Neutrophil (primary cell): ENCODE measurements around the gene ZDHHC14.

Source experiments
- H3K27ac ChIP-seq: fragments of 200-600 bp; sonication (generic); 2 replicates; pipeline ENCODE4 v1.5.1; 2016; ENCODE audit warnings: mild to moderate bottlenecking, moderate library complexity
- H3K27me3 ChIP-seq: fragments of 200-600 bp; sonication (generic); 2 replicates; pipeline ENCODE4 v1.6.0; 2016; ENCODE audit warnings: mild to moderate bottlenecking
- H3K36me3 ChIP-seq: fragments of 200-600 bp; sonication (generic); 2 replicates; pipeline ENCODE4 v1.5.1; 2017
- H3K4me1 ChIP-seq, 2 experiments: fragments of 200-600 bp in 1 of 2; sonication (generic) in 1 of 2; 1 replicate in 1 of 2; 2 replicates in 1 of 2; pipeline versions ENCODE4 v1.5.1 to v1.6.1; 2013 to 2016; ENCODE audit warnings: low read depth in 1 of 2, low read length in 1 of 2, mild to moderate bottlenecking in 1 of 2, moderate library complexity in 1 of 2; ENCODE audit not compliant: control insufficient read depth in 1 of 2, insufficient read depth in 1 of 2
- H3K4me3 ChIP-seq, 2 experiments: fragments of 200-600 bp in 1 of 2; sonication (generic) in 1 of 2; 1 replicate in 1 of 2; 2 replicates in 1 of 2; pipeline ENCODE4 v1.5.1; 2013 to 2016; ENCODE audit warnings: low read depth in 1 of 2, low read length in 1 of 2, mild to moderate bottlenecking in 1 of 2, moderate library complexity in 1 of 2
- H3K9me3 ChIP-seq: fragments of 200-600 bp; sonication (generic); 2 replicates; pipeline ENCODE4 v1.5.1; 2016
- CTCF ChIP-seq: fragments of 200-600 bp; sonication (generic); IDR thresholded peaks from 2 replicates; pipeline ENCODE4 v1.5.1; 2016; ENCODE audit warnings: antibody characterized with exemption

Gene ZDHHC14

DNA sequence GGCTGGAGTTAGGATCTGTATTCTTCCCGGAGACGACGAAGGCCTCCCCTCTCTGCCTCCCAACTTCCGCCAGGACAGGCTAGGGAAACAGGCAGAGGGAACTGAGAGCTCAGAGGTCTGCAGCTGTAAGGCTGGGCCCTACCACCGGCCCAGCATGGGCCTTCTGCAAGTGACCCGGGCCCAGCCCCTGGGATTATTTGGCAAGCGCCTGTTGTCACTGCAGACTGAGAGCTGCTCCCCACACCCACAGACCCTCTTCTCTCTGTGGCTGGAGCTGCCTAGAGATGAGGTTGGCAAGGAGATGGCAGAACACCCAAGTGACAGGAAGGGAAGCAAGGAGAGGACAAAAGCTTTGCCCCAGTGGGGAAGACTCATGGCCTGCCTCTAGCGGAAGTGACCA, 212.6 kb downstream of the ZDHHC14 start:
- peaks cover 8% of the 10 kb centered on the region for H3K9me3 ChIP-seq
- no peak overlapping the region for H3K27ac ChIP-seq
- no peaks in the 10 kb centered on the region for H3K27me3 ChIP-seq
- no peaks in the 10 kb centered on the region for H3K36me3 ChIP-seq
- no peak overlapping the region for H3K4me3 ChIP-seq
- no peak for TF ChIP-seq CTCF
- H3K4me1 ChIP-seq: no peaks in the 10 kb centered on the region

DNA sequence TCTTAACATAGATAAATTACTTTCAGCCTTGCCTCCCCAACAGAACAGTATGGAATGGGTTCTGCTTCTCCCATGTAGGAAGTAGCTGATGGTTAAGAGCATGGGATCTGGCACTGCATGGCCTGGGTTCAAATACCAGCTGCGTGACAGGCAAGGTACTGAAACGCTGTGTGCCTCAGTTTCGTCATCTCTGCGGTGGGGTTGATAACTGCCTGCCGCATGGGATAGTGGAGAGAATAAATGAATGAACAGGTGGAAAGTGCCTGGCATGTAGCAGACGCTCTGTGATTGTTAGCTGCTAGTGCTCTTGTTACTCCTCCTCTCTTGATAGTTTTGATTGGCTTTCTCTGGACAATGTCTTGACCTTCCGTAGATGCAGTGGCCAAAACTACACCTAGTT, 213.3 kb downstream of the ZDHHC14 start:
- Histone ChIP-seq H3K27ac (no peak overlapping the region), H3K27me3 (no peaks in the 10 kb centered on the region), H3K36me3 (no peaks in the 10 kb centered on the region), H3K4me3 (no peak overlapping the region), H3K9me3 (peaks cover 8% of the 10 kb centered on the region), H3K4me1 (no peaks in the 10 kb centered on the region)
- no peak for TF ChIP-seq CTCF

GRCh38 chr6:157595768-157596167, 214.8 kb downstream of the ZDHHC14 start:
- H3K36me3 ChIP-seq: no peaks in the 10 kb centered on the region
- no peak overlapping the region for H3K27ac ChIP-seq
- H3K4me1 ChIP-seq: no peaks in the 10 kb centered on the region
- H3K4me3 ChIP-seq: no peak overlapping the region
- TF ChIP-seq CTCF: no peak
- H3K27me3 ChIP-seq: no peaks in the 10 kb centered on the region
- no peaks in the 10 kb centered on the region for H3K9me3 ChIP-seq

GRCh38 chr6:157596461-157596860, 215.5 kb downstream of the ZDHHC14 start:
- no peaks in the 10 kb centered on the region for H3K4me1 ChIP-seq
- no peak overlapping the region for H3K4me3 ChIP-seq
- no peak overlapping the region for H3K27ac ChIP-seq
- TF ChIP-seq CTCF: no peak
- H3K36me3 ChIP-seq: no peaks in the 10 kb centered on the region
- no peaks in the 10 kb centered on the region for H3K27me3 ChIP-seq
- no peaks in the 10 kb centered on the region for H3K9me3 ChIP-seq

DNA sequence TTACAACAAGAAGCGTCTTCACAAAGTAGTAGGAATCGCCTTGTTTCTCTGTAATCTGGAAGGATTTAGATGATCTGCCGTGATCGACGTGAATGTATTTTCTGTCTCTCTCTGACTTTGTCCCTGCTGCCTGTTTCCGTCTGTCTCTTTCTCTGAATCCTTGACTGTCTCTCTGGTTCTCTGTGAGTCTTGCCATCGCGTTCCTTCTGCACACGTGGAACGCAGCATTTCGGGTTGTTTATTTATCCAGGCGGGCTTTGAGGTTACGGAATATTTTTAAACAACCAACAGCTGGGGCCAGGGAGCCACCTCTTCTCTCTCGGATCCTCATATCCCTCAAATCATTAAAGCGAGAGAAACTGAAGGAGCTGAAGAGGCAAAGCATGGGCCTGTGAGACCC, 215.9 kb downstream of the ZDHHC14 start:
- no peak overlapping the region for H3K4me3 ChIP-seq

More for the DNA sequence above, 215.9 kb downstream of the ZDHHC14 start:
- H3K4me1 ChIP-seq: no peaks in the 10 kb centered on the region
- TF ChIP-seq CTCF: no peak
- H3K9me3 ChIP-seq: no peaks in the 10 kb centered on the region
- no peaks in the 10 kb centered on the region for H3K36me3 ChIP-seq
- H3K27me3 ChIP-seq: no peaks in the 10 kb centered on the region
- H3K27ac ChIP-seq: no peak overlapping the region
